GM13976 (cell line): Measurements from ENCODE around the gene NRXN2.

Source experiments
- DNase-seq: peaks from one replicate; pipeline ENCODE4 v3.0.0; 2012; ENCODE audit warnings: low spot score
- in situ Hi-C: fragments of 300-500 bp; cut with MboI; formaldehyde crosslinking; loops from one replicate; pipeline ENCODE4 v1.12.0; 2022; ENCODE audit warnings: low sequenced_read_pairs, mixed read lengths, inconsistent platforms; ENCODE audit not compliant: unreplicated experiment
- TF ChIP-seq, protein P1 (sequence below): IDR thresholded peaks from 2 replicates; pipeline ENCODE4 v1.5.1; 2012; ENCODE audit warnings: borderline replicate concordance, mild to moderate bottlenecking; ENCODE audit not compliant: insufficient read depth; ENCODE audit errors: extremely low read depth, missing control alignments, control extremely low read depth

The NRXN2 gene

DNA sequence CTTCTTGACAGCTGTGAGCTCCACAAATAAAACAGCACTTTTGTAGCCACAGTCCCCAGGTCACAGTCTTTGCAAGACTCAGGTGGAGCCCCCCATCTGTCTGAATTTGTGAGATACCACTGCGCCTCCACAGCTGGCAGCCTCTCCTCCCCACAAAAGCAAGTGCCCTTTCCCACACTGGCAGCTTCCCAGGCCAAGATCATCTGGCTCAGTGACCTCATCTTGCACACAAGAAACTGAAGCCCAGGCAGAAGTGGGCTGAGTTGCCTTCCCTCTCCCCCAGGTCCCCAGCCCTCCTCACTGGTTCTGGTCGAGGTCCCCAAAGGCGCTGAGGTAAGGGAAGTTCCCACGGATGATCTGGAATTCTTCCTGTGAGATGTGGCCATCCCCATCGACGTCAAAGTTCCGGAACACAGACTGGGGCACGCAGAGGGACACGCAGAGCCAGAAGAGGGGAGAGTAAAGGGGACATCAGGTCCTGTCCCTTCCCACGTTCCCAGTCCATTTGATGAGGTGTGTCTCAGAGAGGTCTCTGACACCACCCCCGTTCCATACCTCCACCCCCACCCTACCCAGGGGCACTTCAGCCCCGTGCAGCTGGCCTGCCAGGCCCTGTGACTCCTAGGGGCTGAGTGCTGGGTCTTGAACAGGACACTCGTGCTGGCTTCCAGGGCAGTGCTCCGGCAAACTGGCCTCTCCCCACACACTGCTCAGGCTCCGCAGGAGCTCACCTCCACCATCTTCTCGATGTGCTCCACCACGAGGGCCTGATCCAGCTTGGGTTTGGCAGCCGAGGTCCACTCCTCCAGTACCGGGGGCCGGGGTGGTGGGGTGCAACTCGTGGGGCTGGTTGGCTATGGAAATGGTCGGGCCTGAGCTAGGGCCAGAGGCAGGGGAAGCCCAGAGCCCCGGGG is 12.1 kb upstream of the NRXN2 start:
- TF ChIP-seq, protein P1, sequence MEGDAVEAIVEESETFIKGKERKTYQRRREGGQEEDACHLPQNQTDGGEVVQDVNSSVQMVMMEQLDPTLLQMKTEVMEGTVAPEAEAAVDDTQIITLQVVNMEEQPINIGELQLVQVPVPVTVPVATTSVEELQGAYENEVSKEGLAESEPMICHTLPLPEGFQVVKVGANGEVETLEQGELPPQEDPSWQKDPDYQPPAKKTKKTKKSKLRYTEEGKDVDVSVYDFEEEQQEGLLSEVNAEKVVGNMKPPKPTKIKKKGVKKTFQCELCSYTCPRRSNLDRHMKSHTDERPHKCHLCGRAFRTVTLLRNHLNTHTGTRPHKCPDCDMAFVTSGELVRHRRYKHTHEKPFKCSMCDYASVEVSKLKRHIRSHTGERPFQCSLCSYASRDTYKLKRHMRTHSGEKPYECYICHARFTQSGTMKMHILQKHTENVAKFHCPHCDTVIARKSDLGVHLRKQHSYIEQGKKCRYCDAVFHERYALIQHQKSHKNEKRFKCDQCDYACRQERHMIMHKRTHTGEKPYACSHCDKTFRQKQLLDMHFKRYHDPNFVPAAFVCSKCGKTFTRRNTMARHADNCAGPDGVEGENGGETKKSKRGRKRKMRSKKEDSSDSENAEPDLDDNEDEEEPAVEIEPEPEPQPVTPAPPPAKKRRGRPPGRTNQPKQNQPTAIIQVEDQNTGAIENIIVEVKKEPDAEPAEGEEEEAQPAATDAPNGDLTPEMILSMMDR: no peak
- in situ Hi-C loops: no loop called here
- no peak for DNase-seq

DNA sequence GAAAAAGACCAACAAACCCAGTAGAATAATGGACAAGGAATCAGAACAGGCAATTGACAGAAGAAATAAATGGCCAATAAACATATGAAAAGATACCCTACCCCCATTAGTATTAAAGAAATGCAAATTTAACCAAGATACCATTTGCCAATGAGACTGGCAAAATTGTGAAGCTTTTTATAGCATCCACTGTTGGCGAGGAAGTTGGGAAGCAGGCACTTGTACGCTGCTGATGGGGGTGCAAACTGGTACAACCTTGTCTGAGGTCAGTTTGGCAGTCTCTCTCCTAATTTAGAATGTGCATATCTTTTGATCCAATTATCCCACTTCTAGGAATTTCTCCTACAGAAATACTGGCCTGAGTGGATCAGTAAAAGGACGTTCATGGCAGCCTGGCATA is 8.6 kb upstream of the NRXN2 start:
- no peak for DNase-seq
- in situ Hi-C loops: no loop called here
- TF ChIP-seq, protein P1: no peak

DNA sequence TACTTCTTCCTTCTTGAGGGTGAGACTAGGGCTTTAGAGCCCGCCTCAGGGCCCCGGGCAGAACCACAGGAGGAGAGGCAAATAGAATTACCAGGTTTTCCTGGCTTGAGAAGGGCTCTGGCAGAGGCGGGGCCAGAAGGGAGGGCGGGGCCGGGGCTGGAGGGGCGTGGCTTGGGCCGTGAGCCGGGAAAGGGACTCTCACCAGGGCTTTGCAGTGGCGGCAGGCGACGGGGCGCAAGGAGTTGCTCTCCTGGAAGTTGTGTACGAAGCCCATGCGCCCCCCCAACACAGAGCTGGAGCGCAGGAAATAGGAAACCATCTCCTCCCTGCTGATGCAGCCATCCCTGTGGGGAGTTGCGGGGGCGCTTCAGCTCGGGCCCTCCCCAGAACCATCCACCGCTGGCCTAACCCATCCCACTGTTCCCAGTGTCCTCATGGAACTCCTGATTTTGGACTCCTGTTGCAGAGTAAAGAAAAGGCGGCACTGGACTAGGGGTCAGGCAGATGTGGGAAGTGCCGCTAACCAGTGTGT is 6.9 kb upstream of the NRXN2 start:
- no peak for DNase-seq
- in situ Hi-C loops: no loop called here

DNA sequence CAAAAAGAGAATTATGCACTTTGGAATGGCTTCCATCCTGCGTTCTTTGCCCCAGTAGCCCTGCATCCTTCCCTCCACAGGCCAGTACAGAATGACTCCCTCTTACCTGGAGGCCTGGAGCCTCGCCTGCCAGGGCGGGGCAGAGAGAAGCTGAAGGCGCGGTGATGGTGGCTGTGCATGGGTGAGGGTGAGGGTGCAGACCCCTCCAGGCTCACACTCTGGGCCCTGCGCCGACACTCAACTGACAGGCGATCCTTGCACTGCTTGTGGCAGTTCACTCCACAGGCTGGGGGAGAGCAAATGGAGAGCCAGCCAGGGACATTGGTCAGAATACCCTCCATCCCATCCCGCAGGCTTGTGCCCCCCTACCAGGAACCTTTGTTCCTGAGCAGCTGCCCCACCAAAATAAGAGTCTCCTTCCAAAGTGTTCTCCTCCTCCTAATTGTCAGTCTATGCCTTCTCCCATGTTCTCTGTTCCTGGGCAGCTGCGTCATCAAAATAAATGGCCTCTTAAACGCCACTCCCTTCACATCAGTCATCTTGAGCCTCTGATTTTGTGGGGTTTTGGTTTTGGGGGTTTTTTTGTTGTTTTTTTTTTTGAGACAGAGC is 5.9 kb upstream of the NRXN2 start:
- DNase-seq: no peak
- TF ChIP-seq, protein P1: no peak
- in situ Hi-C loops: no loop called here

More for the DNA sequence above, 6.9 kb upstream of the NRXN2 start:
- TF ChIP-seq, protein P1: no peak

DNA sequence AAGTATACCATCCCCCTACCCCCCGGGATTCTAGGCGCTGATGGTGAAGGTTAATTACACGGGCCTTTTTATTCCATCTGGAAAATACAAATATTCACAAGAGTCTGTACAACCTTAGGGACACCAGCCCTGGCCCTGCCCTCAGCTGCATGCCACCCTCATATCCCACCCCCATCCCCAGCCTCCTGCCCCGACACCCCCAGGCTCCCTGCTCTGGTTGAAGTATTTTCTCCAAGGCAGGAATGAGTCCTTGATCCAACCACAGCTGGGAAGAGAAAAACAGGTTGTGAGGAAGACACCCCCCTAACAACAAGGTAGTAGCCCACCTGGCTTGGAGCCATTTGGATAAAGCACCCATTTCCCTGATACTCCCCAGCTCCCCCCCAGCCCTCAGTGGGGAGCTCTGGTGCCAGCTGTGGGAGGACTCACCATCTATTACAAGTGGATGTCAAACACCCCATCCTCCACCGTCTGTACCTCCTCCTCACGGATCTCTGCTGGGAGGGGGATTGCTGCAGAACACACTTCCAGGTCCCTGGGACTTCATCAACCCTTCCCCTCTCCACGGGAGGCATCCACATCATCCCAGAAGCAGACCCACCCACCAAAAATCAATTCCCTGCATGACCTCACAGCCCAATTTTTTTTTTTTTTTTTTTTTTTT is 4.0 kb upstream of the NRXN2 start:
- in situ Hi-C loops: no loop called here
- DNase-seq: peak; percentile 29
- TF ChIP-seq, protein P1: no peak

DNA sequence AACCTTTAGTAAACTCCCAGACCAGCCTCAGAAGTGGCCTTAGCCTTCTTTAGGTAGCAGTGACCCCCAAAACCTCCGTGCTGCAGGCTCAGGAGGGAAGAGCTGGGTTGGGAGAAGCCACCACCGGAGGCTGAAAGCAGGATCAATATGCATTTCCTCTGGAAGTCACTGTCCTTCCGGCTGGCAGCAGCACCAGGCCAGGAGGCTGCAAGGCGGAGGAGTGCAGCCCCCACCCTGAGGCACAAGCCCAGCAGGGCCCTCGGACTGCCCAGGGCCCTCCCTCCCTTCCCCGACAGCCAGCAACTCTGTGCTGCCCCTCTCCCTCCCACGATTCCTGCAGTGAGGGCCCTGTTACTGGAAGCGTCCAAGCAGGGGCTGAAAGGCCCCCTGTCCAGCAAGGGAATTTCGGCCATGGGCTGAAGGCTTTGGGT is 3.2 kb upstream of the NRXN2 start:
- no peak for DNase-seq
- TF ChIP-seq, protein P1: no peak
- in situ Hi-C loops: no loop called here
